ENCODE measurements around the gene PCGF5. TPM values are rescaled to one million over a fixed set of nuclear protein-coding genes. Genes with fewer than 3 reads are reported as not detected.
A peak's percentile ranks its signal among the peaks of the same experiment; 100 is the strongest.
"Not testable (repeated sequence)": the region's sequence is repeated elsewhere in the genome, so short reads cannot be mapped to it uniquely, and the experiment has no call there.

Gene PCGF5
- total RNA-seq, 2 experiments from 2014 or later: 46.2 to 46.7 TPM

GRCh38 chr10:91287912-91288311, 67.4 kb downstream of the PCGF5 start:
- CTCF ChIA-PET: interaction anchor here (1.5 to 5.6 kb wide), 2 partner anchors 8 to 10 kb away, joined by 4 to 33 read pairs; no protein-coding TSS in a partner anchor
- no peak overlapping the region for H3K27ac Mint-ChIP-seq
- H3K4me3 Mint-ChIP-seq: no peak overlapping the region
- no peaks in the 10 kb centered on the region for H3K4me1 Mint-ChIP-seq (ENCODE audit: low read depth)
- ATAC-seq: no peak
- no peaks in the 10 kb centered on the region for H3K9me3 Mint-ChIP-seq (ENCODE audit: insufficient read depth)
- H3K36me3 Mint-ChIP-seq (ENCODE audit: low read depth): no peaks in the 10 kb centered on the region
- DNase-seq: no peak
- no peaks in the 10 kb centered on the region for H3K27me3 Mint-ChIP-seq (ENCODE audit: low read depth)
- POLR2A ChIA-PET: no interaction called here

GRCh38 chr10:91289305-91289704, 68.8 kb downstream of the PCGF5 start:
- Mint-ChIP-seq H3K4me1 (ENCODE audit: low read depth) (no peaks in the 10 kb centered on the region), H3K4me3 (no peak overlapping the region), H3K27me3 (ENCODE audit: low read depth) (peaks cover 4% of the 10 kb centered on the region), H3K36me3 (ENCODE audit: low read depth) (no peaks in the 10 kb centered on the region), H3K27ac (no peak overlapping the region), H3K9me3 (ENCODE audit: insufficient read depth) (no peaks in the 10 kb centered on the region)
- no peak for DNase-seq
- CTCF ChIA-PET: interaction anchor here (5.6 kb wide), 1 partner anchor 9 kb away, joined by 33 read pairs; no protein-coding TSS in a partner anchor
- no peak for ATAC-seq
- POLR2A ChIA-PET: no interaction called here

GRCh38 chr10:91290607-91291006, 70.1 kb downstream of the PCGF5 start:
- POLR2A ChIA-PET: no interaction called here
- CTCF ChIA-PET: interaction anchor here (5.6 kb wide), 1 partner anchor 8 kb away, joined by 33 read pairs; no protein-coding TSS in a partner anchor

GRCh38 chr10:91294134-91294906, 73.9 kb downstream of the PCGF5 start:
- CTCF ChIA-PET: interaction anchor here (0.6 kb wide), 1 partner anchor 287 kb away, joined by 3 read pairs; no protein-coding TSS in a partner anchor
- Mint-ChIP-seq H3K4me3 (no peak overlapping the region), H3K9me3 (ENCODE audit: insufficient read depth) (no peaks in the 10 kb centered on the region), H3K27ac (no peak overlapping the region), H3K36me3 (ENCODE audit: low read depth) (no peaks in the 10 kb centered on the region), H3K4me1 (ENCODE audit: low read depth) (peaks cover 17% of the 10 kb centered on the region), H3K27me3 (ENCODE audit: low read depth) (peaks cover 21% of the 10 kb centered on the region)
- POLR2A ChIA-PET: interaction anchor here (0.6 kb wide), 1 partner anchor 21 kb away, joined by 3 read pairs; no protein-coding TSS in a partner anchor
- ATAC-seq (no peak), DNase-seq (no peak)

More at GRCh38 chr10:91290607-91291006, 70.1 kb downstream of the PCGF5 start:
- Mint-ChIP-seq H3K9me3 (ENCODE audit: insufficient read depth) (no peaks in the 10 kb centered on the region), H3K36me3 (ENCODE audit: low read depth) (no peaks in the 10 kb centered on the region), H3K4me3 (no peak overlapping the region), H3K4me1 (ENCODE audit: low read depth) (no peaks in the 10 kb centered on the region), H3K27ac (no peak overlapping the region), H3K27me3 (ENCODE audit: low read depth) (peaks cover 12% of the 10 kb centered on the region)
- ATAC-seq: no peak
- no peak for DNase-seq

- peaks cover 17% of the 10 kb centered on the region for H3K4me1 Mint-ChIP-seq (ENCODE audit: low read depth)
- H3K27ac Mint-ChIP-seq: no peak overlapping the region
- H3K9me3 Mint-ChIP-seq (ENCODE audit: insufficient read depth): no peaks in the 10 kb centered on the region
- DNase-seq (no peak), ATAC-seq (no peak)
- ChIA-PET POLR2A (no interaction called here), CTCF (interaction anchor here (1.0 kb wide), 1 partner anchor 11 kb away, joined by 3 read pairs; no protein-coding TSS in a partner anchor)
- peaks cover 21% of the 10 kb centered on the region for H3K27me3 Mint-ChIP-seq (ENCODE audit: low read depth)
- H3K36me3 Mint-ChIP-seq (ENCODE audit: low read depth): no peaks in the 10 kb centered on the region
- H3K4me3 Mint-ChIP-seq: no peak overlapping the region
These were observed 74.9 kb downstream of the PCGF5 start for GRCh38 chr10:91295346-91295745.

GRCh38 chr10:91296471-91296870, 76.0 kb downstream of the PCGF5 start:
- no peak overlapping the region for H3K4me3 Mint-ChIP-seq

GRCh38 chr10:91298224-91298871, 77.9 kb downstream of the PCGF5 start:
- H3K27me3 Mint-ChIP-seq (ENCODE audit: low read depth): peaks cover 21% of the 10 kb centered on the region
- no peaks in the 10 kb centered on the region for H3K9me3 Mint-ChIP-seq (ENCODE audit: insufficient read depth)
- DNase-seq (peak; percentile 87), ATAC-seq (peak; percentile 96)
- H3K4me1 Mint-ChIP-seq (ENCODE audit: low read depth): peaks cover 17% of the 10 kb centered on the region
- peak overlapping the region; percentile 10 for H3K27ac Mint-ChIP-seq
- CTCF ChIA-PET: interaction anchor here (0.6 to 5.4 kb wide), 71 partner anchors 10 to 1058 kb away, joined by 3 to 99 read pairs (median 3); partner anchors contain the start of genes ANKRD1, FGFBP3 and PPP1R3C
- POLR2A ChIA-PET: interaction anchor here (0.8 to 1.1 kb wide), 2 partner anchors 498 to 500 kb away, joined by 3 read pairs; partner anchors contain the start of gene TNKS2
- no peaks in the 10 kb centered on the region for H3K36me3 Mint-ChIP-seq (ENCODE audit: low read depth)
- H3K4me3 Mint-ChIP-seq: peak overlapping the region; percentile 61

More at GRCh38 chr10:91296471-91296870, 76.0 kb downstream of the PCGF5 start:
- POLR2A ChIA-PET: no interaction called here
- Mint-ChIP-seq H3K36me3 (ENCODE audit: low read depth) (no peaks in the 10 kb centered on the region), H3K9me3 (ENCODE audit: insufficient read depth) (no peaks in the 10 kb centered on the region), H3K4me1 (ENCODE audit: low read depth) (peaks cover 17% of the 10 kb centered on the region), H3K27me3 (ENCODE audit: low read depth) (peaks cover 21% of the 10 kb centered on the region), H3K27ac (no peak overlapping the region)
- CTCF ChIA-PET: interaction anchor here (1.0 to 3.6 kb wide), 7 partner anchors 9 to 416 kb away, joined by 3 to 24 read pairs (median 4); no protein-coding TSS in a partner anchor
- DNase-seq: no peak
- ATAC-seq: no peak

GRCh38 chr10:91299999-91300575, 79.6 kb downstream of the PCGF5 start:
- ATAC-seq (no peak), DNase-seq (no peak)
- H3K27ac Mint-ChIP-seq: no peak overlapping the region
- POLR2A ChIA-PET: no interaction called here
- no peaks in the 10 kb centered on the region for H3K9me3 Mint-ChIP-seq (ENCODE audit: insufficient read depth)
- H3K36me3 Mint-ChIP-seq (ENCODE audit: low read depth): no peaks in the 10 kb centered on the region
- peaks cover 12% of the 10 kb centered on the region for H3K27me3 Mint-ChIP-seq (ENCODE audit: low read depth)
- peaks cover 17% of the 10 kb centered on the region for H3K4me1 Mint-ChIP-seq (ENCODE audit: low read depth)
- CTCF ChIA-PET: interaction anchor here (1.2 to 5.4 kb wide), 4 partner anchors 10 to 609 kb away, joined by 4 to 99 read pairs (median 25); partner anchors contain the start of genes FGFBP3 and PPP1R3C
- no peak overlapping the region for H3K4me3 Mint-ChIP-seq

- H3K27ac Mint-ChIP-seq; H3K4me3 Mint-ChIP-seq; ATAC-seq; CTCF ChIA-PET; H3K9me3 Mint-ChIP-seq (ENCODE audit: insufficient read depth); H3K27me3 Mint-ChIP-seq (ENCODE audit: low read depth); H3K36me3 Mint-ChIP-seq (ENCODE audit: low read depth); DNase-seq; H3K4me1 Mint-ChIP-seq (ENCODE audit: low read depth); POLR2A ChIA-PET: not testable (repeated sequence)
These were observed 82.5 kb downstream of the PCGF5 start for GRCh38 chr10:91302946-91303345.

- CTCF ChIA-PET, ATAC-seq, POLR2A ChIA-PET: not testable (repeated sequence)
These were observed 85.5 kb downstream of the PCGF5 start for GRCh38 chr10:91305979-91306378.

GRCh38 chr10:91307489-91307888, 87.0 kb downstream of the PCGF5 start:
- H3K27me3 Mint-ChIP-seq (ENCODE audit: low read depth): peaks cover 12% of the 10 kb centered on the region
- ChIA-PET POLR2A (no interaction called here), CTCF (interaction anchor here (6.5 kb wide), 1 partner anchor 9 kb away, joined by 43 read pairs; no protein-coding TSS in a partner anchor)
- no peaks in the 10 kb centered on the region for H3K36me3 Mint-ChIP-seq (ENCODE audit: low read depth)
- no peaks in the 10 kb centered on the region for H3K4me1 Mint-ChIP-seq (ENCODE audit: low read depth)
- H3K4me3 Mint-ChIP-seq: no peak overlapping the region
- ATAC-seq: no peak
- no peak for DNase-seq
- H3K27ac Mint-ChIP-seq: no peak overlapping the region
- H3K9me3 Mint-ChIP-seq (ENCODE audit: insufficient read depth): no peaks in the 10 kb centered on the region

More at GRCh38 chr10:91305979-91306378, 85.5 kb downstream of the PCGF5 start:
- H3K36me3 Mint-ChIP-seq (ENCODE audit: low read depth); H3K4me3 Mint-ChIP-seq; H3K9me3 Mint-ChIP-seq (ENCODE audit: insufficient read depth); H3K27me3 Mint-ChIP-seq (ENCODE audit: low read depth); H3K4me1 Mint-ChIP-seq (ENCODE audit: low read depth); DNase-seq; H3K27ac Mint-ChIP-seq: not testable (repeated sequence)

All from activated CD8-positive, alpha-beta T cell treated with anti-CD3 and anti-CD28 coated beads, Interleukin-2, amount 10 ng/mL, durations not matched to agents 7 days and 5 days (primary cell).